Endothelial cell of umbilical vein (primary cell): ENCODE data around the gene UBE3D. TPM values are rescaled to one million over a fixed set of nuclear protein-coding genes. Genes with fewer than 3 reads are reported as not detected.
"Not testable (repeated sequence)": the region's sequence is repeated elsewhere in the genome, so short reads cannot be mapped to it uniquely, and the experiment has no call there.

Source experiments
- BruUV-seq: library from RNA; stranded (reverse); fragments of 400-500 nt; replicated peaks from 2 replicates; lab custom pipeline; 2021; lab: Mats Ljungman, UMichigan
- CTCF ChIA-PET: fragments of 300-600, 350-600 bp; sonication (Branson Sonifier 250); formaldehyde crosslinking; loops from one replicate; lab custom pipeline; 2021; ENCODE audit warnings: antibody characterized with exemption, inconsistent platforms; lab: Charles Lee
- POLR2A ChIA-PET: fragments of 300-600, 350-600 bp; sonication (Branson Sonifier 250); formaldehyde crosslinking; loops from one replicate; lab custom pipeline; 2021; ENCODE audit warnings: antibody characterized with exemption, inconsistent platforms; lab: Charles Lee
- DNase-seq: peaks from one replicate; pipeline ENCODE4 v3.0.0-alpha.2; 2011; ENCODE audit warnings: low read depth, low spot score
- FAIRE-seq: peaks from 2 replicates; lab custom pipeline; 2011; peaks lifted over from hg19 to GRCh38; lab: Jason Lieb, UNC
- H2AFZ ChIP-seq: 2 replicates; pipeline ENCODE4 v1.6.0; 2012; ENCODE audit warnings: low read depth, low read length, control low read depth, inconsistent platforms
- H3K27ac ChIP-seq: 2 replicates; pipeline ENCODE4 v1.5.1; 2011; ENCODE audit warnings: low read depth, mild to moderate bottlenecking, control low read depth, low read length, moderate library complexity; ENCODE audit not compliant: insufficient read depth
- H3K27me3 ChIP-seq, 2 experiments: 2 replicates each; pipeline versions ENCODE4 v1.6.0 to v1.6.1; 2011; ENCODE audit warnings: low read length in 2 of 2, mixed read lengths in 1 of 2; ENCODE audit not compliant: control insufficient read depth in 2 of 2, insufficient read depth in 2 of 2
- H3K36me3 ChIP-seq, 2 experiments: 2 replicates in 1 of 2; 3 replicates in 1 of 2; pipeline ENCODE4 v1.5.1; 2011; ENCODE audit warnings: low read length in 2 of 2, mild to moderate bottlenecking in 1 of 2, moderate library complexity in 1 of 2; ENCODE audit not compliant: control insufficient read depth in 2 of 2, insufficient read depth in 2 of 2; ENCODE audit errors: extremely low read depth in 1 of 2
- H3K4me1 ChIP-seq: 3 replicates; pipeline ENCODE4 v1.5.1; 2011; ENCODE audit warnings: mild to moderate bottlenecking, low read length; ENCODE audit not compliant: control insufficient read depth, insufficient read depth; ENCODE audit errors: extremely low read depth
- H3K4me2 ChIP-seq: 2 replicates; pipeline ENCODE4 v1.6.1; 2011; ENCODE audit warnings: low read length, control low read depth, mixed read lengths; ENCODE audit not compliant: insufficient read depth
- H3K4me3 ChIP-seq, 3 experiments: fragments of 200-600 bp in 1 of 3; sonication (generic), shearing (Covaris generic) in 1 of 3; replicated peaks in 1 of 3; 2 replicates each; pipeline ENCODE4 v1.5.1; 2011 to 2016; ENCODE audit warnings: control low read depth in 3 of 3, low read length in 3 of 3, mild to moderate bottlenecking in 2 of 3, inconsistent platforms in 1 of 3, low read depth in 1 of 3, moderate library complexity in 1 of 3; ENCODE audit not compliant: insufficient read depth in 1 of 3
- H3K79me2 ChIP-seq: 2 replicates; pipeline ENCODE4 v1.6.0; 2012; ENCODE audit warnings: low read length, inconsistent platforms; ENCODE audit not compliant: control insufficient read depth, insufficient read depth
- H3K9ac ChIP-seq: replicated peaks from 2 replicates; pipeline ENCODE3; 2011; ENCODE audit warnings: low read length, control low read depth; ENCODE audit not compliant: insufficient read depth; ENCODE audit errors: extremely low read depth
- H3K9me1 ChIP-seq: replicated peaks from 3 replicates; pipeline ENCODE4 v1.6.0; 2011; ENCODE audit warnings: mild to moderate bottlenecking, low read length; ENCODE audit not compliant: control insufficient read depth, insufficient read depth; ENCODE audit errors: extremely low read depth
- H3K9me3 ChIP-seq: replicated peaks from 2 replicates; pipeline ENCODE4 v1.5.1; 2012; ENCODE audit warnings: low read length, inconsistent platforms; ENCODE audit not compliant: control insufficient read depth, insufficient read depth
- H4K20me1 ChIP-seq: replicated peaks from 2 replicates; pipeline ENCODE3; 2011; ENCODE audit warnings: mild to moderate bottlenecking, low read length; ENCODE audit not compliant: control insufficient read depth, insufficient read depth; ENCODE audit errors: extremely low read depth
- EZH2 ChIP-seq: IDR thresholded peaks from 2 replicates; pipeline ENCODE4 v1.6.1; 2012; ENCODE audit warnings: borderline replicate concordance, low read depth, mild to moderate bottlenecking, moderate library complexity, low read length, inconsistent platforms; ENCODE audit not compliant: severe bottlenecking
- FOS ChIP-seq: IDR thresholded peaks from 2 replicates; pipeline ENCODE4 v1.6.1; 2011; ENCODE audit warnings: mild to moderate bottlenecking, low read length, moderate library complexity, borderline replicate concordance; ENCODE audit not compliant: insufficient read depth
- GATA2 ChIP-seq: IDR thresholded peaks from 2 replicates; pipeline ENCODE4 v1.7.0; 2011; ENCODE audit warnings: low read depth, mild to moderate bottlenecking, moderate library complexity, mixed read lengths, low read length; ENCODE audit not compliant: insufficient read length, insufficient read depth
- JUN ChIP-seq: IDR thresholded peaks from 2 replicates; pipeline ENCODE4 v1.6.1; 2011; ENCODE audit warnings: borderline replicate concordance, low read depth; ENCODE audit not compliant: insufficient read length, insufficient read depth
- MYC ChIP-seq: IDR thresholded peaks from one replicate; pipeline ENCODE4 v1.6.1; 2011; ENCODE audit warnings: mild to moderate bottlenecking, low read depth, low read length
- POLR2A ChIP-seq: IDR thresholded peaks from 2 replicates; pipeline ENCODE4 v1.6.1; 2012; ENCODE audit warnings: low read depth, mild to moderate bottlenecking, control low read depth, low read length
- POLR2AphosphoS5 ChIP-seq: IDR thresholded peaks from 2 replicates; pipeline ENCODE4 v1.6.1; 2012; ENCODE audit warnings: low read depth, mild to moderate bottlenecking, control low read depth, low read length, moderate library complexity; ENCODE audit not compliant: insufficient read depth
- dilution Hi-C: fragments of 300-500 bp; cut with MboI; formaldehyde crosslinking; loops from one replicate; pipeline ENCODE4 v1.15.0; 2019; ENCODE audit warnings: low sequenced_read_pairs; ENCODE audit not compliant: extremely low pct_ligation_motif_present
- intact Hi-C: fragments of 100-400 bp; cut with micrococcal nuclease; formaldehyde crosslinking; loops from one replicate; pipeline ENCODE4 v1.10.0; 2022
- polyA plus RNA-seq, 4 experiments: library from polyadenylated mRNA; depleted of rRNA in 3 of 4; stranded (reverse) in 3 of 4; unstranded in 1 of 4; fragments of >200 nt; gene quantifications; 2 replicates each; pipeline versions ENCODE4 v1.2.1 to v1.2.3, GENCODE V29; 2011 to 2012; ENCODE audit warnings: missing spikeins in 1 of 4
- total RNA-seq: library from RNA; stranded (reverse); gene quantifications from 2 replicates; pipeline ENCODE4 v1.2.3, GENCODE V29; 2021
- TF ChIP-seq, protein P1 (sequence below): IDR thresholded peaks from 2 replicates; pipeline ENCODE4 v1.6.1; 2011; ENCODE audit not compliant: insufficient read depth, insufficient read length
- TF ChIP-seq, protein P2 (sequence below), 2 donors: IDR thresholded peaks; 1 replicate in 1 of 2; 2 replicates in 1 of 2; pipeline ENCODE4 v1.5.1; 2011; ENCODE audit warnings: low read length in 2 of 2, mild to moderate bottlenecking in 2 of 2, moderate library complexity in 2 of 2, control low read depth in 1 of 2, inconsistent platforms in 1 of 2, low read depth in 1 of 2; ENCODE audit not compliant: insufficient read depth in 1 of 2; ENCODE audit errors: extremely low read depth in 1 of 2

UBE3D gene
- total and polyA plus RNA-seq, 2 donors (not counting 3 experiments of a cell fraction or from before 2014, with no cell fraction given), result 1.9 to 6.2 TPM

GRCh38 chr6:82861121-82861520, 204.5 kb downstream of the UBE3D start:
- H3K36me3 ChIP-seq, result no peaks in the 10 kb centered on the region
- H4K20me1 ChIP-seq, result no peaks in the 10 kb centered on the region
- H3K9ac ChIP-seq, result no peak overlapping the region
- dilution Hi-C loops (no loop called here), intact Hi-C loops (no loop called here)
- no peak for TF ChIP-seq POLR2A
- TF ChIP-seq JUN, result no peak
- no peak for TF ChIP-seq GATA2
- no peak for TF ChIP-seq MYC
- no peak for TF ChIP-seq FOS
- TF ChIP-seq, protein P1, sequence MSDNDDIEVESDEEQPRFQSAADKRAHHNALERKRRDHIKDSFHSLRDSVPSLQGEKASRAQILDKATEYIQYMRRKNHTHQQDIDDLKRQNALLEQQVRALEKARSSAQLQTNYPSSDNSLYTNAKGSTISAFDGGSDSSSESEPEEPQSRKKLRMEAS, result no peak
- TF ChIP-seq POLR2AphosphoS5, result no peak
- TF ChIP-seq EZH2, result no peak
- TF ChIP-seq, protein P2, sequence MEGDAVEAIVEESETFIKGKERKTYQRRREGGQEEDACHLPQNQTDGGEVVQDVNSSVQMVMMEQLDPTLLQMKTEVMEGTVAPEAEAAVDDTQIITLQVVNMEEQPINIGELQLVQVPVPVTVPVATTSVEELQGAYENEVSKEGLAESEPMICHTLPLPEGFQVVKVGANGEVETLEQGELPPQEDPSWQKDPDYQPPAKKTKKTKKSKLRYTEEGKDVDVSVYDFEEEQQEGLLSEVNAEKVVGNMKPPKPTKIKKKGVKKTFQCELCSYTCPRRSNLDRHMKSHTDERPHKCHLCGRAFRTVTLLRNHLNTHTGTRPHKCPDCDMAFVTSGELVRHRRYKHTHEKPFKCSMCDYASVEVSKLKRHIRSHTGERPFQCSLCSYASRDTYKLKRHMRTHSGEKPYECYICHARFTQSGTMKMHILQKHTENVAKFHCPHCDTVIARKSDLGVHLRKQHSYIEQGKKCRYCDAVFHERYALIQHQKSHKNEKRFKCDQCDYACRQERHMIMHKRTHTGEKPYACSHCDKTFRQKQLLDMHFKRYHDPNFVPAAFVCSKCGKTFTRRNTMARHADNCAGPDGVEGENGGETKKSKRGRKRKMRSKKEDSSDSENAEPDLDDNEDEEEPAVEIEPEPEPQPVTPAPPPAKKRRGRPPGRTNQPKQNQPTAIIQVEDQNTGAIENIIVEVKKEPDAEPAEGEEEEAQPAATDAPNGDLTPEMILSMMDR (IDR thresholded peaks at IDR 0.05; ENCODE audit: extremely low read depth in 1 of 2, insufficient read depth in 1 of 2, low read depth in 1 of 2, low read length in 2 of 2), result no peak
- no peaks in the 10 kb centered on the region for H3K9me3 ChIP-seq
- H3K4me3 ChIP-seq, result no peak overlapping the region
- FAIRE-seq (no peak), DNase-seq (no peak)
- peaks cover 3% of the 10 kb centered on the region for H3K4me1 ChIP-seq
- H3K9me1 ChIP-seq, result no peaks in the 10 kb centered on the region
- H2AFZ ChIP-seq, result no peak overlapping the region
- H3K4me2 ChIP-seq, result no peak overlapping the region
- ChIA-PET POLR2A (no interaction called here), CTCF (interaction anchor here (1.1 to 1.8 kb wide), 3 partner anchors 14 to 20 kb away, joined by 3 to 4 read pairs (median 3); no protein-coding TSS in a partner anchor)
- no peaks in the 10 kb centered on the region for H3K79me2 ChIP-seq
- no TSS peak for BruUV-seq
- H3K27ac ChIP-seq, result no peak overlapping the region
- H3K27me3 ChIP-seq, result no peaks in the 10 kb centered on the region

DNA sequence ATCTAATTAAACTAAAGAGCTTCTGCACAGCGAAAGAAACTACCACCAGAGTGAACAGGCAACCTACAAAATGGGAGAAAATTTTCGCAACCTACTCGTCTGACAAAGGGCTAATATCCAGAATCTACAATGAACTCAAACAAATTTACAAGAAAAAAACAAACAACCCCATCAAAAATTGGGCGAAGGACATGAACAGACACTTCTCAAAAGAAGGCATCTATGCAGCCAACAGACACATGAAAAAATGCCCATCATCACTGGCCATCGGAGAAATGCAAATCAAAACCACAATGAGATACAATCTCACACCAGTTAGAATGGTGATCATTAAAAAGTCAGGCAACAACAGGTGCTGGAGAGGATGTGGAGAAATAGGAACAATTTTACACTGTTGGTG, 209.6 kb downstream of the UBE3D start:
- H3K4me2 ChIP-seq, H3K27me3 ChIP-seq, H4K20me1 ChIP-seq, intact Hi-C loops, dilution Hi-C loops, H2AFZ ChIP-seq, H3K9me1 ChIP-seq, CTCF ChIA-PET, POLR2A ChIA-PET, H3K4me3 ChIP-seq, DNase-seq, BruUV-seq, H3K79me2 ChIP-seq, H3K36me3 ChIP-seq, H3K4me1 ChIP-seq, H3K27ac ChIP-seq, FAIRE-seq, H3K9me3 ChIP-seq, H3K9ac ChIP-seq: not testable (repeated sequence)

- H3K9me1 ChIP-seq, dilution Hi-C loops, FAIRE-seq, H2AFZ ChIP-seq, POLR2A ChIA-PET, H3K27me3 ChIP-seq, H3K27ac ChIP-seq, H3K79me2 ChIP-seq, H3K36me3 ChIP-seq, H3K4me3 ChIP-seq, H3K9ac ChIP-seq, H3K4me2 ChIP-seq, DNase-seq, H3K9me3 ChIP-seq, H4K20me1 ChIP-seq, H3K4me1 ChIP-seq, BruUV-seq, CTCF ChIA-PET, intact Hi-C loops: not testable (repeated sequence)
These were observed 212.7 kb downstream of the UBE3D start for GRCh38 chr6:82852904-82853303.
